ENCODE results near the gene AIFM1.

AIFM1 gene

GRCh38 chrX:130106071-130106470 lies 59.6 kb downstream of the AIFM1 start:
- no peak for TF ChIP-seq CTCF (IDR thresholded peaks at IDR 0.05; ENCODE audit: low read depth, low read length, missing control alignments)
- no peak for DNase-seq (ENCODE audit: low read depth)

GRCh38 chrX:130105244-130105643 lies 60.4 kb downstream of the AIFM1 start:
- DNase-seq (ENCODE audit: low read depth), result no peak
- H3K4me3 ChIP-seq (ENCODE audit: low read depth, low read length), result no peak overlapping the region

More at GRCh38 chrX:130106071-130106470, 59.6 kb downstream of the AIFM1 start:
- H3K4me3 ChIP-seq (ENCODE audit: low read depth, low read length), result no peak overlapping the region

GRCh38 chrX:130103605-130104004 lies 62.0 kb downstream of the AIFM1 start:
- no peak overlapping the region for H3K4me3 ChIP-seq (ENCODE audit: low read depth, low read length)
- DNase-seq (ENCODE audit: low read depth), result no peak
- no peak for TF ChIP-seq CTCF (IDR thresholded peaks at IDR 0.05; ENCODE audit: low read depth, low read length, missing control alignments)

More at GRCh38 chrX:130105244-130105643, 60.4 kb downstream of the AIFM1 start:
- no peak for TF ChIP-seq CTCF (IDR thresholded peaks at IDR 0.05; ENCODE audit: low read depth, low read length, missing control alignments)

- TF ChIP-seq CTCF (IDR thresholded peaks at IDR 0.05; ENCODE audit: low read depth, low read length, missing control alignments), result no peak
- no peak overlapping the region for H3K4me3 ChIP-seq (ENCODE audit: low read depth, low read length)
- DNase-seq (ENCODE audit: low read depth), result no peak
Observed at GRCh38 chrX:130100180-130100579, 65.5 kb downstream of the AIFM1 start.

- TF ChIP-seq CTCF (IDR thresholded peaks at IDR 0.05; ENCODE audit: low read depth, low read length, missing control alignments), result no peak
- H3K4me3 ChIP-seq (ENCODE audit: low read depth, low read length), result no peak overlapping the region
- DNase-seq (ENCODE audit: low read depth), result no peak
Observed at GRCh38 chrX:130098210-130098552, 67.5 kb downstream of the AIFM1 start.

DNA sequence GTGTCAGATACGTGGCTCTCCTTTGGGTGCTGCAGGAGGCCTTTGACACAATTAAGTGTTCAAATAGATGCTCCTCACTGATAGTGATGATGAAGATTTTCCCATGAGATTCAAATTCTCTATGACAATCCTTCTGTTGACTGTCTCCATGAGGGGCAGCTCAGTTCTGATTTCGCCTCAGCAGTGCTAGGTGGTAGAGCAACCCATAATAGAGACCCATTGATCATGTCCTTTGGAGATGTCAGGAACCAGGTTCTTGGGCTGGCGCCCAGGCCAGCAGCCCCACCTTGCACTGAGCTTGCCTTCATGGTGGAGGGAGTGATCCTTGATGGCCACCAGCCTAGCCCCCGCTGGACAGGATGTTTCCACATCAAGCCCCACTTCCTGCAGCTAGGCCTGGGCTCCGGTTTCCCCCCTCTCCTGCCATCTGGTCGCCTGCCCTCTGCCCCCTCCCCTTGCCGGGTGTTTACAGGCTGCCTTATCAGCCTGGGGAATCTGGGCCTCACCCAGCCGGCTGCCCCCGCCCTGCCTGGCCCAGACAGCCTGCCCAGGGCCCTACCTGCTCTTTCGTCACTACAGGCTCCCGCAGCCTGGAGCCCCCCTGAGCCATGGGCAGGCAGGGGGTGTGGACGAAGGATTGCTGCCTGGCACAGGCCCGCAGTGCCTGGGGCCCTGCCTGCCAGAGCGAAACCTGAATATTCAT lies 68.0 kb downstream of the AIFM1 start:
- DNase-seq (ENCODE audit: low read depth), result no peak
- H3K4me3 ChIP-seq (ENCODE audit: low read depth, low read length), result no peak overlapping the region

More for the DNA sequence above, 68.0 kb downstream of the AIFM1 start:
- TF ChIP-seq CTCF (IDR thresholded peaks at IDR 0.05; ENCODE audit: low read depth, low read length, missing control alignments), result no peak
